CMK (cell line): Measurements from ENCODE around the gene KANSL1L.
"Not testable (repeated sequence)": the region's sequence is repeated elsewhere in the genome, so short reads cannot be mapped to it uniquely, and the experiment has no call there.

Source experiments
- DNase-seq: peaks from one replicate; pipeline ENCODE4 v3.0.0-alpha.2; 2010; ENCODE audit warnings: low read depth

KANSL1L gene

DNA sequence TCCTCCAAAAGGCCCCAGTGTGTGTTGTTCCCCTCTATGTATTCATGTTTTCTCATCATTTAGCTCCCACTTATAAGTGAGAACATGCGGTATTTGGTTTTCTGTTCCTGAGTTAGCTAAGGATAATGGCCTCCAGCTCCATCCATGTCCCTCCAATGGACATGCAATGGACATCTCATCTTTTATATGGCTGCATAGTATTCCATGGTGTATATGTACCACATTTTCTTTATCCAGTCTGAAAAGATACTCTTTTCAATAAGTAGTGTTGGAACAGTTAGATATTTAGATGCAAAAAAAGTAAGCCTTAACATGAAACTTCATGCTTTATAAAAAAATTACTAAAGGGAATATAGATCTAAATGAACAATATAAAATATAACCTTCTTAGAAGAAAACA lies 5.9 kb upstream of the KANSL1L start:
- not testable (repeated sequence) for DNase-seq

DNA sequence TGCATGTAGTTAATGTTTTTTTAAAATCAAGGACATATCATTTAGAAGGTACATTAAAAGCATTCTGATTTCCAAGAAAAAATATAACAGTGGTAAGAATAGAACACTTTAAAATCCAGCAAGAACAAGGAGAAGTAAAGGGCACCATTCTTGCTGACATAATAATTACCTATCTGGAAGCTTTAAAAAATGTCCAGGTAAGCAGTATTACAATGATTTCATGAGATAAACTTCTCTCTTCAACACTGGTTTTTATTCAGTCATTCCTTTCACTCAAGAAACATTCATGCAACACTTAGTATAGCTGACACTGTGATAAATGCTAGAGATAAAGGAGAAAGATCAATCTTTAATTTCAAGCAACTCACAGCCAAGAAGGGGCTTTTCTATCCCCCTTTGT lies 2.9 kb upstream of the KANSL1L start:
- no peak for DNase-seq

DNA sequence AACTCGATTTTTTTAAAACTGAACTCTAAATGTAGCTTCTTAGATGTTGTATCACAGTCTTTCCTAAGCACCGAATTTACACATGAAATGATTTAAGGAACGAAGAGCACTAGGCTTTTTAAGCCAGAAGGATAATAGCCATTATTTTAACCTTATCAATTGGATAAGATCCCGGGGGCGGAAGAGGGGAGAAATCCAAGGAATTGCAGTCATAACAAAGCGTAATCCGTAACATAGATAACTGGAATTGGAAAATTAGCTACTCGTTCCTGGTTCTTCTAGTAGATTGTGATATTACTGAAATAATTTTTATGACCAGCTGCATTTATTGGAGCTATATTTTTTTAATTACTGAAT lies 988 bp upstream of the KANSL1L start:
- no peak for DNase-seq

DNA sequence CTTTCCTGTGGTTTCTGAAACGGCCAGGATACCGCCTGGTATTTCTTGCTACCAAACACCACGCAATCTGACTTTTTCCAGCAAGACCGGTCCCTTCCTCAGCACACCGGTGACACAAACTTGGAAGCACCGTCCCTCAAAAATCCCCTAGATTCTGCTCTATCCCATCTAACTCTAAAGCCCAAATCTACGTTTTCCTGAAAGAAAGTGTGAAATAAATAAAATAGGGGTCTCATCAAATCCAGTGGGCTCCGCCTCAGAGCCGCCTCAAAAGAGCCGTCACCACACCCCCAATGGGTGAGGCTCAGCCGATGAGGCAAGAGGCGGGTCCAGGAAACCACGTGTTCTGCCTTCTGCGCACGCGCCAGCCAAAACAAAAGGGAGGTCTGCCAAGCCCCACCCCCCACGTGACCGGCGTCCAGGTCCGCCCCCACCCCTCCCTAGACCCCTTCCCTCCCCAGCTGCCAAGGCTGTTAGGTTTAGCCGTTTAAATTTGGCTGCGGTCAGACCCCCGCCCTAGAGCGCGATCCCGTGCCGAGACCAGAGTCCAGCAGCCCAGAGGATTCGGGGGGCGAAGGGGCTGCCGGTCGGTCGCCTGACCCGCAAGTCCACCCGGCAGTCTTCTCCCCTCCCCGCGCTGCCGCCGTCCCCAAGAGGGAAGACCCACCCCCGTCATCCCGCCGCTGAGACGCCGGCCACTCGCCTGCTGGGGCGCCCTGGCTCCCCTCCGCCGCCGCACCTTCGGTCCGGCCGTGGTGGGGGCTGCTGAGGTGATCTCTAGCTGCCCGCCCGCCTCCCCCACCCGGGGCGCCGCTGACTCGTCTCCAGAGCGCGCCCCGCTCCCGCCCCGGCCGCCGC lies 534 bp downstream of the KANSL1L start:
- peak; percentile 87 for DNase-seq

DNA sequence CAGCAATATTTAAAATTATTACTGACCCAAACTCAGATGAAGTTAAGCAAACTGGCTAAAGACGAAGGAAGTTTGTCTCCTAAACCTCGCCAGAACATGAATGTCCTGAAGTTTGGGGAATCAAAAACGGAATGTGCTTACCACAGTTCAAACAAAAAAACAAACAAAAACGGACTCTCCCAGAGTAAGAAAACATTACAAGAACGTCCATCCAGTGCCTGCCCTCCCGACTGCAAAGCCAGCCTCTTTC lies 1.1 kb downstream of the KANSL1L start:
- DNase-seq: no peak

DNA sequence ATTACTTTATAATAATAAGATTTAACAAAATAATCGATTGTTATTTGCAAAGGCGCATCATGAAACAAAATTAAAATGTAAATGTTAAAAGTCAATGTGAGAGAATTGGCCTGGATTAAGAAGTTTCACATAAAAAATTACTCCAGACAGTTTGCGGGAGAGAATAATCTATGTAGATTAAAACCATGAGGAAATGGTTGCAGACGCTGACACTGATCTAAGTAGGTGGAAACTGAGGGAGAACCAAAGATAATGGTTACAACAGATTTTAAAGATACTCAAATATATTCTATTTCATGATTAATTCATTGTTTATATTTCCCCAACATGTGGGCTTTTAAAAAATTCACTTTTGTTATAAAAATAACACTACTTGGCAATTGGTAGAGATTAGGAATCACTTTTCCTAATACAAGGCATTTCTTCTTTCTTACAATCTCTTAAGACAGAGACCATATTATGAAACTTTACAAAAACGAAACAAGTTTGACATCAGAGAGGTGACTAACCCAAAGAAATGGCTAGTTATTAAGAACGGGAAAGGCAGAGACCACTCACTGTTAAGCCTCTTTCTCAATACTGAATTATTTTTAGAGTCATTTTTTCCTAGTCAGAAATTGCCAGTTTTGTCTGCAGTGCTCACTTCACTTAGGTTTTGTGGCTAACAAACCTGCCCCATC lies 1.6 kb downstream of the KANSL1L start:
- DNase-seq: no peak

DNA sequence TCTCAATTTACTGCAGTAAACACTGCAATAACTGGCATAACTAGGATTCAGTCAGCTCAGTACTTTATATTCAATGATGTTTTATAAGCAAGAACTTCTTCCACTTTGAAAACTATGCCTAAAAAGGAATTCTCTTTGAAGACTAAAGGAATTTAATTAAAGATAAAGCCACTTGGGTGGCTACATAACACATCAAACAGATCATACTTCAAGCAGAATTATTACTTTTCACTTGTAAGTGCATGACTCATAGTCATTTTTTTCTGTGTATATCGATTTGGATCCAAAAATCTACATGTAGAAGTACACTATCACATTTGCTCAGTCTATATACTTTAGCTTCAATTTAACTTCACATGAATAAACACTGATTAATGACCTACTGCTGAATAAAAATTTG lies 4.0 kb downstream of the KANSL1L start:
- DNase-seq: no peak

DNA sequence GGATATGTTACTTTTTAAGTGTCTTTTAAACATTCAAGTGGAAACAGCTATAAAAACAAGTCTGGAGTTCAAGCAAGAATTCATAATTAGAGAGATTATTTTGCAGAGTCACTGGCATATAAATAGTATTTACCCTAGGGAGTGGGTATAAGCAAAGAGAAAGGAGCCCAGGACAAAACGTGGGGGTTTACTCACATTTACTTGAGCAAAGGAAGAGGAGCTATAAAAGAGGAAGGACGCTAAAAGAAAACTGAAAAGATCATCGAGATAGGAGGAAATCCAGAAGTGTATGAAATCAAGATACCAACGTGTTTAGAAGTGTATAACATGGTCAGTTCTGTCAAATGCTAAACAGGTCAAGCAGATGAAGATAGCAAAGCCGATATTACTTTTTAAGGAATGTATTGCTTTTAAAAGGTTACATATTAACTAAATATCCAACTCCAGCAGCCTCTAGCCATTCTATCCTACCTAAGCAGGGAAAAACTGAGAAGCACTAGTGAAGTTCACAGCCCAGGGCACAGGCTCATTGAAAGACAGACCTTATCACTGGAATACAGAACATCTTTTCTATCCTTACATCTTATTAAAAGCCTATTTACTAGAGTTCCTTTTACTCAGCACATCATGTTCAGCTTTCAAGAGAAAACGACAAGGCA lies 8.6 kb downstream of the KANSL1L start:
- no peak for DNase-seq

DNA sequence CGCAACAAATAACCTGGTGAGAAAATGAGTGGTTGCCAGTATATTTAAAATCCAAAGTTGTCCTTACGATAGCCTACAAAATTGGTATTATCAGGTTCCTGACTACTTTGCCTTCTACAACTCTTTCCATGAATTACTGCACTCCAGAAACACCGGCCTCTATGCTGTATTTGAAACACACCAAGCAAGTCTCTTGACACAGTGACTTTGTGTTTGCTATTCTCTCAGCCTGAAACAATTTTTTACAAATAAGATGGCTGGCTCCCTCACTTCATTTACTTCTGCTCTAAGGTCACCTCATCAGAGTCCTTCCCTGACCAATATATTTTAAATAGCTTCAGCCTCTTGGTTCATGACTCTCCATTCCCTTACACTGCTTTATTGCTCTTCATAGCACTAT lies 12.2 kb downstream of the KANSL1L start:
- no peak for DNase-seq

DNA sequence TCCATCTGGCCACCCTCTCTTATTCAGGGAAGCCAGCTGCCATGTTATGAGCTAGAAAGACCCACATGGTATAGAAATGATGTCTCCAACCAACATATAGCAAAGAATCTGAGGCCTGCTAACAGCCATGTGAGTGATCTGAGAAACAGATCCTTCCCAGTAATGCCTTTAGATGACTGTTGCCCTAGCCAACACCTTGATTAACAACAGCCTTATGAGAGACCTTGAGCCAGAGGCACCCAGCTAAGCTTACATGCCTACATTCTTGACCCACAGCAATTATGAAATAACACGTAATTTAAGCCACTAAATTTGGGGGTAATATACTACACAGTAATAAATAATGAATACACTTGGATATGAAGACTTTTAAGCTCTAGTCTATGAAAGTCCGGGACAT lies 13.0 kb downstream of the KANSL1L start:
- no peak for DNase-seq

DNA sequence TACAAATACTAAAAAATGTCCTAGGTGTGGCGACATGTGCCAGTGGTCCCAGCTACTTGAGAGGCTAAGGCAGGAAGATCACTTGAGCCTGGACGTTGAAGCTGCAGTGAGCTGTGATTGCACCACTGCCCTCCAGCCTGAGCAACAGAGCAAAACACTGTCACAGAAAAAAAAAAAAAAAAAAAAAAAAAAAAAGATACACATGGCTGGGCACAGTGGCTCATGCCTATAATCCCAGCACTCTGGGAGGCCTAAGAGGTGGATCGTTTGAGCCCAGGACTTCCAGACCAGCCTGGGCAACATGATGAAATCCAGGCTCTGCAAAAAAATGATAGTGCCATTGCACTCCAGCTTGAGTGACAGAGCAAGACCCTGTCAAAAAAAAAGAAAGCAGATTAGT lies 13.7 kb downstream of the KANSL1L start:
- DNase-seq: no peak

DNA sequence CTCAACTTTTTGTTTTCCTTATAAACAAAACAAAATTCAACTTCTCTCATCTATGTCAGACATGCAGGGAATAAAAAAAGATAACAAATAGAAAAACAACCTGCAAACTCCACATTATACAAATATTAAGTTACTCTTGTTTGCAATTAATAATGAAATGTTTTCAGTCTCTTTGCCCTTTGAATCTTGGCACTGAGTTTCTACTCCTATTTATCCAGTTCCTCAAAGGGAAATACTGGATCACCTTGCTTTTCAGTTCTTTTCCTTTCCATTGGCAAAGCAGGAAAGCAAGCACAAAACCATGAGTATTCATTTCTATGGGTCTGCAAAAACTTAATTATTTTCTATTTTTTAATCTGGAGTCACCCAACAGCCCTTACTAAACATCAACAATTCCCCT lies 23.6 kb downstream of the KANSL1L start:
- no peak for DNase-seq

DNA sequence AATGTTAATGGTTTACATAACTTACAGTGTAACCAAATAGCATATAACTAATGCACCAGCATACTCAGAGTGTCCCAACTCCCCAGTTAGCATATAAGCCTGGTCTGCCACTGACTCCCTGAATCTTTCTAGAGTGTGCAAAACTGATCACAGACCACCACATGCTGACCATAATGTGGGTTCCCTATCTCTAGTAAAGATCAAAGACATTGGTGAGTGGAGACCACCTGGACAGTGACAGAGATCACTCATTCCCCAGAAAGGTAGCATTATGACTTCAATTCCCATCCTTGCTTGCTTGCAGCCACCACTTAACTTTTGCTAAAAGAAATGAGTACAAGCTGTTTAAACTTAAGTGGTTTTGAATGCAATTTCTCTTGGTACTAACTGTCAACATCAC lies 39.0 kb downstream of the KANSL1L start:
- DNase-seq: no peak

DNA sequence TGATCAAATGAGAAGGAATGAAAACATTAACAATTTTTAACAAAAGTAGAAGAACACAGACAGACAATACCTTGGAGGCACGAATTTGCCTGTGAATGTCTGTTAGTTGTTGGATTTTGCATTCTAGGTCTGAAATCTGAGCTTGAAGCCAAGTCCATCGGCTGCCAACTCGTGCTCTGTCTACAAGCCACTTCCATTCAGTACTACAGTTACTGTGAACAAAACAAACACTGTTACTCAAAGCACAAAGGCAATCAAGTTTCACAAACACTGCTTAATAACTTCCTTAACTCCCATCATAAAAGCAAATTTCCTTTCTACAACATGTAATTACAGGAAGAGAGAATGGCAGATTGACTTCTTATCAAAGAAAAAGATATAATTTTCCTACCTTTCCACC lies 42.2 kb downstream of the KANSL1L start:
- no peak for DNase-seq

DNA sequence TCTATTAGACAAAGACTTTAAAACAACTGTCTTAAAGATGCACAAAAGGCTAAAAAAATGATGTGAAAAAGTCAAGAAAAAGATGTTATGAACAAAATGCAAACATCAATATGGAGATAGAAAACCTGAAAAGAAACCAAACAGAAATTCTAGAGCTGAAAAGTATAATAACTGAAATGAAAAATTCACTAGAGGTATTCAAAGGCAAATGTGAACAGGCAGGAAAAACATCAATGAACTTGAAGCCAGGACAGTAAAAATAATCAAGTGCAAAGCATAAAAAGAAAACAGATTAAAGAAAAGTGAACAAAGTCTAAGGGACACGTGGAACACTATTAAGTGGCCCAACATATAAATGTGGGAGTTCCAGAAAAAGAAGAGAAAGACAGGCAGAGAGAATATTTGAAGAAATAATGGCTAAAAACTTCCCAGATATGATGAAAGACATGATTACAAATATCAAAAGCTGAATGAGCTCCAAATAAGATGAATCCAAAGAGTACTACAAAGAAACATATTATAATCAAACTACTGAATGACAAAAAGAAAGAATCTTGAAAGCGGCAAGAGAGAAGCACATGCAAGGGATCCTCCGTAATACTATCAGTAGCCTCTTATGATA lies 57.5 kb downstream of the KANSL1L start:
- no peak for DNase-seq

DNA sequence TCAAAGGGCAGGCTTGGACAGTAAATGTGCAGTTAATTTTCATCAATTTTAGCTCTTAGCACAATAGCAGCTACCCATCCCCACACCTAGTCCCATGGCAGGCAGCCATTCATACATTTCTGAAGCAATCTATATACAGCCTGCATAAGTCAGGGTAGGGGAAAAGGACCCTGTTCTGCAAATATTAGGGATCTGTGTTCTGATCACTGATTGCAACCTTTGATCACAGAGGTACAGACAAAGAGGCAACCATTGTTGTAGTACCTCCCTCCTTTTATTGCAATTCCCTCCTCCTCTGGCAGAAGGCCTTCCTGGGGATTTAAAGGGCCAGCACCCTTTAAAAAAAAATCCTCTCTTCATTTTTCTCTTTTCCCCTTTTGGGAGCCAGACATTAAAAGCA lies 58.3 kb downstream of the KANSL1L start:
- no peak for DNase-seq

DNA sequence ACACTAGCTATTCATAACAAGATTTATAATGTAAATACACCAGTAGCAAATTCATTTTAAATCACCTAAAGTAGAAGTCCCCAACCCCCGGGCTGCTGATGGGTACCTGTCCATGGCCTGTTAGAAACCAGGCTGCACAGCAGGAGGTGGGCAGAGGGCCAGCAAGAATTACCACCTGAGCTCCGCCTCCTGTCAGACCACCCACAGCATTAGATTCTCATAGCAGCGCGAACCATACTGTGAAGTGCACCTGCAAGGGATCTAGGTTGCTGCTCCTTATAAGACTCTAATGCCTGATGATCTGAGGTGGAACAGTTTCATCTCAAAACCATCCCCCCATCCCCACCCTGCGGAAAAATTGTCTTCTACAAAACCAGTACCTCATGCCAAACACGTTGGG lies 71.3 kb downstream of the KANSL1L start:
- DNase-seq: no peak

DNA sequence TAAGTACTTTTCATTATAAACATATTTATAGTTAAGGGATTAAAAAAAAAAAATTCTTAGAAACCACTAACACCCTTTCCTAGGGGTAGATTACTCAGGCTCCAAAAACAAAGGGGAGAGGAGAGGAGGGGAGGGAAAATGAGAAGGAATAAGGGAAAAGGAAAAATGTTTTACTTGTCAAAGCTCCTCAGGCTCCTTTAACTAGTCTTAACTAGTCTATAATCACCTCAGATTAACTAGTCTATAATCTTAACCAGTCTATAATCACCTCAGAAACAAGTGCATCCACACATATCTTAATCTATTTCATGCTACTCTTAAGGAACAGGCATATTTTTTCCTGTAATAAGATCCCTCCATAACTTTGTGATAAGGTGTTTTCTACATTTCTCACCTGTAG lies 76.4 kb downstream of the KANSL1L start:
- no peak for DNase-seq

DNA sequence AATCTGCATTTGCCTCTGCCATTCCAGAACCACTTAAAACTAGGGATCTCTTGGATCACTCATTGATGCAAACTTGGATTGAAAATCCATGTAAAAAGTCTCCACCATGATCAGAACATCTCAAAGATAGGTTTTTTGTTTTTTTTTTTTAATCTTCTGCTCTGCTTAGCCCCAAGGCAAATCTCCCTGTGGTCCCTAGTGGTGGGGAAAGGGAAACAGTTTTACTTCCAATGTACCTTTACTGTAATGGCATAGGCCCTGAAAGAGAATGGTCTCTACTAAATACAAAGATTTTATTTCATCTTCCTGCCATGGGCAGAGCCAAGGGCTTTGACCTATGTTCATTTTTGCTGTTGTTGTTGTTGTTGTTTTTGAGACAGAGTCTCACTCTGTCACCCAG lies 78.4 kb downstream of the KANSL1L start:
- no peak for DNase-seq

DNA sequence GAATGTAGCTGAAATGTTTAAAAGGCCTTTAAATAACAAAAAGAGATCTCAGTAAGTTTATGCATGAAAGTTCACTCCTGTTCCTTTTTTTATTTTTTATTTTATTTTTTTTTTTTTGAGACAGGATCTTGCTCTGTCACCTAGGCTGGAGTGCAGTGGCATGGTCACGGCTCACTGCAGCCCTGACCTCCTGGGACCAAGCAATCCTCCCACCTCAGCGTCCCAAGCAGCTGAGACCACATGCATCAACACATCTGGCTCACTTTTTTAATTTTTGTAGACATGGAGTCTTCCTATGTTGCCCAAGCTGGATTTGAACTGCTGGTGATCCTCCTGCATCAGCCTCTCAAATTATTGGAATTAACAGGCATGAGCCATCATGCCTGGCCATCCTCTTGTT lies 84.3 kb downstream of the KANSL1L start:
- DNase-seq: no peak

DNA sequence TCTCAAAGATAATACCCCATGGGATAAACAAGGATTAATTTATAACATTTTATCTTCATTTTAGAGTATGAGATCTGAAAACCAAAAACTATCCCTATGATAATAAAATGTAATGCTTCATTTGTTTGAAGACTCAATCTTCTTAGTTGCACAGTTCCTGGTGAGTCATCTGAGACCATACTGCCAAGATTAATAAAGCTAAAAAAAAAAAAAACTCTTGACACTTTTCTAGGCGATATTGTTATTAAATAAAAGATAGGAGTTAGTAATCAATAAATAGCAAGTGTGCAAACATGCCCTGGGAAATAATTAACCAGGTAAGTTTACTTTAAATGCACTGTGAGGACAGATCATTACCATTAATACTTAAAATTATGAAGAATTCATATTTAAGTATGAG lies 84.9 kb downstream of the KANSL1L start:
- DNase-seq: no peak

DNA sequence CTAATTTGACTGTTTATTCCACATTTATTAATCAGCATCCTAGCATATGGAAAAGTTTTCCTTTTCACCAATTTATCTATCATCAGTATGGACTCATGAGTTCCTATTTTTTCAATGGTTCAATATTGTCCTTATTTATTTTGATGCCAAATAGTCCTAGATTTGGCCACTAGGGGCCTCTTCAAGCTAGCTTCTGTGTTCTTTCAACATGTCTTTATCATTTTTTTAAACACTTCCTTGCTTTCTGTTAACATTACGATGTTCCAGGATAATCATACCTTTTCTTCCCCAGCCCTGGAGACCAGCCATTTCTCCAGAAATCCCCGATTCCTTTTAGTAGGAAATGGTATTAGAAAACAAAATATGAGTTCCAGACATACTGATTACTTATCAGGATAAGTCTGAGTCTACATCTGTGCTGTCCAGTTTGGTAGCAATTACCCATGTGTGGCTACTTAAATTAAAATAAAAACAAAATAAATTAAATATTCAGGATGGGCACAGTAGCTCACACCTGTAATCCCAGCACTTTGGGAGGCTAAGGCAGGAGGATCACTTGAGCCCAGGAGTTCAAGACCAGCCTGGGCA lies 98.2 kb downstream of the KANSL1L start:
- DNase-seq: peak; percentile 5

DNA sequence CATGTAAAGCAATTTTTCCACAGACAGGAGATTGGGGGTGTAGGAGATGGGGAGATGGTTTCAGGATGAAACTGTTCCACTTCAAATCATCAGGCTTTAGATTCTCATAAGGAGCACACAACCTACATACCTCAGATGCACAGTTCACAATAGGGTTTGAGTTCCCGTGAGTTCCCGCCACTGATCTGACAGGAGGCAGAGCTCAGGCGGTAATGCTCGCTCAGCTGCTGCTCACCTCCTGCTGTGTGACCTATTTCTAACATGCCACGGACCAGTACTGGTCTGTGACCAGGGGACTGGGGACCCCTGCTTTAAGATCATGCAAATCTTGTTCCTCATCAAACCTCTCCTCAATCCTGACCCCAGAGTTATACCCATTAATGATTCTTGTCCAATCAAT lies 98.7 kb downstream of the KANSL1L start:
- no peak for DNase-seq
